NCI-H2196 treated with DMSO at 0.1 percent for 48 hours (cell line): ENCODE measurements around the gene TEX13A.

Experiments
- DNase-seq: peaks from one replicate; lab custom pipeline; 2025; ENCODE audit not compliant: unreplicated experiment; lab: John Stamatoyannopoulos, UW

Gene TEX13A

GRCh38 chrX:105179644-105180043, 40.9 kb downstream of the TEX13A start:
- no peak for DNase-seq

DNA sequence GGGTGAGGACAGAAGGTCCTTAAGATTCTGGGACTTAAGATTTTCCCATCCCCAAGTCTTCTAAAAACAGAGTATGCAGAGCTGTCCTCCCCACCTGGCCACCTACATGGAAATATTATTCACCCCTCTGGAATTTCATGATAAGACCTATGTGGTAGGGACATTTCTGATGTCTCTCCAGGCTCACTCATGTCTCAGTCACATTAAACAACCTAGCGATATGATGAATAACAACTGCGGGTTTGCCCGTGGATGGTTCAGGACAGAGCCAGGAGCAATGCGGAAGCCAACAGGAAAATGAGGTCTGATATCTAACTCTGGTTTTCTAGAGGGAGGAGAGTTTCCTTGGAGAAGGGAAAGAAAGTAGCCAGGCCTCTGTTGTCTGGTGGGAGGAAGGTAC, 47.4 kb downstream of the TEX13A start:
- DNase-seq: no peak
